SK-N-MC (cell line): ENCODE results near the gene TMEM273.

ENCODE experiments used
- EZH2 ChIP-seq: fragments of 200-600 bp; sonication (generic); IDR thresholded peaks from one replicate; pipeline ENCODE4 v1.6.1; 2017; ENCODE audit warnings: antibody characterized with exemption
- POLR2AphosphoS5 ChIP-seq: IDR thresholded peaks from 2 replicates; pipeline ENCODE4 v1.6.1; 2012; ENCODE audit warnings: mild to moderate bottlenecking, low read depth, low read length, borderline replicate concordance

DNA sequence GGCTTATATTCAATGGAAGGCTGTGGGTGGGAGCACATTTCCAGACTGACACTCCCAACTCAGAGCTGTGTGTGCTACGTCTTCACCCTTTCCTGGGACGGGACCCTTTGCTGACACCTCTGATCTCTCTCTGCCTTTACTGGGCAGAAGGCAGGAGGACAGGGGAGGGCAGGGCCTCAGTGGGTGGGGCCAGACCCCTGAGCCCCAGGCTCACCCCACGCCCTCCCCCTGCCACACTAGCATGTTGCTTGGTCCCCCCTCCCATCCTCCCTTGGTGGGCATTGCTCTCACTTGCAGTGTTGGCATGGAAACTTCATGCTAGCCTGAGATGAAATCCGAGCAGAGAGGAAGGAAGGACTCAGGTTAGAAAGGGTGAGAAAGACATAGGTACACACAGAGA lies 18.4 kb downstream of the TMEM273 start:
- TF ChIP-seq EZH2 (no peak), POLR2AphosphoS5 (no peak)
